Activated T-cell treated with anti-CD3 and anti-CD28 coated beads, Interleukin-2, amount 50 U/mL, for 4 hours (primary cell): ENCODE results near the gene THPO. TPM values are rescaled to one million over a fixed set of nuclear protein-coding genes. Genes with fewer than 3 reads are reported as not detected.

Source experiments
- ATAC-seq, 2 donors: fragments of 200-7000 bp; cut with Tn5 transposase; one replicate each; pipeline ENCODE4 v1.10.0; 2021
- DNase-seq: peaks from one replicate; pipeline ENCODE4 v3.0.0-alpha.2; 2020
- H3K27me3 Mint-ChIP-seq: one replicate; pipeline ENCODE4 v1.8.0; 2021; ENCODE audit warnings: low read depth, mixed read lengths
- H3K36me3 Mint-ChIP-seq: one replicate; pipeline ENCODE4 v1.8.0; 2022; ENCODE audit warnings: mixed read lengths; ENCODE audit not compliant: insufficient read depth
- H3K4me1 Mint-ChIP-seq: one replicate; pipeline ENCODE4 v1.8.0; 2021; ENCODE audit warnings: low read depth, mixed read lengths
- H3K4me3 Mint-ChIP-seq: one replicate; pipeline ENCODE4 v1.8.0; 2021; ENCODE audit warnings: mild to moderate bottlenecking, moderate library complexity, mixed read lengths
- H3K9me3 Mint-ChIP-seq: one replicate; pipeline ENCODE4 v1.8.0; 2021; ENCODE audit warnings: mixed read lengths
- total RNA-seq, 3 donors: library from RNA; stranded (reverse); gene quantifications; one replicate each; pipeline ENCODE4 v1.2.1, GENCODE V29; 2021

Gene THPO
- total RNA-seq, 3 donors from 2014 or later = not detected

DNA sequence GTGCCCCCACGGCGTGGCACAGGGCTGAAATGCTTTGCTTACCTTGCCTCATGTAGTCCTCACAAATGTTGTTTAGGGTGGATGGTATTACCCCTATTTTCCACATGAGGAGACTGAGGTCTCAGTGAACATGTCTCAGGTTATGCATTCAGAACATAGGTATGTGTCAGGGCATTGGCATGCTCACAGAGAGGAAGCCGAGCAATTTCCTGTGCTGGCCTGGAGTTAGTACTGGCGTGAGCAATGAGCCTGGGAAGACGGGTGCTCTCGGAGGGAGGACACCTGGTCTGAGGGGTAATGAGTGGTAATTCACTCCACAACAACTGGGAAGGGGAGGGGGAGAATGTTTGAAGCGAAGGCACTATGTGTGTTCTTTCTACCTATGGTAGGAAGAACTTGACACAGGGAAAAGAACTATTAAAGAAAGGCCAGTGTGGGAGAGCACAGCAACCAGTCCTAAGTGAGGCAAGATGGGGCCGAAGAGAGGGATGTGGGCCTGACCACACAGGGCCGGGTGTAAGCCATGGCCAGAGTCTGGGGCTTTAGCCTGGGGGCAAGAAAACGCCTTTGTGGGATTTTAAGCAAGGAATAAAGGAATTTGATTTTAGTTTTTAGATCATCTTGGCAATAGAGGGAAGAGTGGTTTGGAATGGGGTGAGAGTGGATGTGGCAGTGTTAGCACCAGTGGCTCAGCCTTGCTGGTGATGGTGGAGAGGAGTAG is 45.5 kb downstream of the THPO start:
- no peaks in the 10 kb centered on the region for H3K27me3 Mint-ChIP-seq
- H3K9me3 Mint-ChIP-seq = no peaks in the 10 kb centered on the region
- DNase-seq (no peak), ATAC-seq (no peak)
- H3K4me1 Mint-ChIP-seq = peaks cover 44% of the 10 kb centered on the region
- no peak overlapping the region for H3K4me3 Mint-ChIP-seq
- H3K36me3 Mint-ChIP-seq = peaks cover 63% of the 10 kb centered on the region

DNA sequence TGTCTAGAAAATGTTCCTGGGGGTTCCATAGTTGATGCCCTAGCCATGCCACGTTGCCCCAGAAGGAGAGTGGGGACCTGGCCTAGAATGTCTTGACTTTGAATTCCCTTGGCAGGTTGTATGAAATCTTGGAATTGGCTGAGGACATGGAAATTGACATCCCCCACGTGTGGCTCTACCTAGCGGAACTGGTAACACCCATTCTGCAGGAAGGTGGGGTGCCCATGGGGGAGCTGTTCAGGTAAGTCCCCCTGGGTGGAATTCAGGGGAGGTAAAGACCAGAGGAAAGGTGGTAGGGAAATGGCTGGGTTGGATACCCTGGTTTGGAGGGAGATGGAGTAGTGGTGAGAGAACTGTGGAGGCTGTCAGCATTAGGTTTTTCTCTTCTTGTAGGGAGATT is 49.5 kb downstream of the THPO start:
- Mint-ChIP-seq H3K9me3 (no peaks in the 10 kb centered on the region), H3K4me3 (no peak overlapping the region), H3K27me3 (no peaks in the 10 kb centered on the region), H3K36me3 (peaks cover 85% of the 10 kb centered on the region), H3K4me1 (peaks cover 28% of the 10 kb centered on the region)
- DNase-seq (no peak), ATAC-seq (no peak)

DNA sequence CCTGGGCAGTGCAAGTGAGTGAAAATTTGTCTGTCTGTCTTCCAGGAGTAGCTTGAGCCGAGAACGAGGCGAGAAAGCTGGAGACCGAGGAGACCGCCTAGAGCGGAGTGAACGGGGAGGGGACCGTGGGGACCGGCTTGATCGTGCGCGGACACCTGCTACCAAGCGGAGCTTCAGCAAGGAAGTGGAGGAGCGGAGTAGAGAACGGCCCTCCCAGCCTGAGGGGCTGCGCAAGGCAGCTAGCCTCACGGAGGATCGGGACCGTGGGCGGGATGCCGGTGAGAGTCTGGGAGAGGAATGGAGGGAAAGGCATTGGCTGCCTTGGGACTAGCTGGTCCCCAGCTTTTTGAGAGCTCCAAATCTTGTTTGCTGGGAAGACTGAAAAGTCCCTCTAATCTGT is 50.8 kb downstream of the THPO start:
- ATAC-seq (no peak), DNase-seq (no peak)
- Mint-ChIP-seq H3K9me3 (no peaks in the 10 kb centered on the region), H3K36me3 (peaks cover 79% of the 10 kb centered on the region), H3K4me1 (peaks cover 15% of the 10 kb centered on the region), H3K27me3 (no peaks in the 10 kb centered on the region), H3K4me3 (no peak overlapping the region)

DNA sequence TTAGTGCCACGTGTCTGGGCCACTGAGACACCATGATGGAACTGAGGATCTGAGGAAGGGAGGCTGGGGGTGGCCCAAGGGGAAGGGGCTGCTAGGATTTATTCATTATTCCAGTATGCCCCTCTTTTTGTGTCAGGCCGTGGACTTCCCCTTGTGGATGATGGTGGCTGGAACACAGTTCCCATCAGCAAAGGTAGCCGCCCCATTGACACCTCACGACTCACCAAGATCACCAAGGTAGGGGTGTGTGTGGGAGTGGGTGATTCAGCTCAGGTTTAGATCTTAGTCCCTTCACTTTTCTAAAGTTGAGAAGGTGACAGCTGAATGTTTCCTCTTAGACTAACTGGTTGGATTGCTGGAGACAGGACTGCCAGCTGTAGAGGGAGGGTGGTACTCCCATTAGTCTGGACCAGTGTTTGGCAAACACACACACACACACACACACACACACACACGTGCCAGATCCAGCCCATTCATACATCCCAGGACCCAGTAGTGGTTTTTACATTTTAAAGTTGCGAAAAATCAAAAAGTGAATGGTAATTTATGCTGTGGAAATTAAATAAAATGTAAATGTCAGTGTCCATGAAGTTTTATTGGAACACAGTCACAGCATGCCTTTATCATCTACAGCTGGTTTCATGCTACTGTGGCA is 52.2 kb downstream of the THPO start:
- ATAC-seq = peak; percentile 82 to 91
- Mint-ChIP-seq H3K4me1 (peaks cover 15% of the 10 kb centered on the region), H3K9me3 (no peaks in the 10 kb centered on the region), H3K36me3 (peaks cover 79% of the 10 kb centered on the region), H3K4me3 (no peak overlapping the region), H3K27me3 (no peaks in the 10 kb centered on the region)
- peak; percentile 39 for DNase-seq

DNA sequence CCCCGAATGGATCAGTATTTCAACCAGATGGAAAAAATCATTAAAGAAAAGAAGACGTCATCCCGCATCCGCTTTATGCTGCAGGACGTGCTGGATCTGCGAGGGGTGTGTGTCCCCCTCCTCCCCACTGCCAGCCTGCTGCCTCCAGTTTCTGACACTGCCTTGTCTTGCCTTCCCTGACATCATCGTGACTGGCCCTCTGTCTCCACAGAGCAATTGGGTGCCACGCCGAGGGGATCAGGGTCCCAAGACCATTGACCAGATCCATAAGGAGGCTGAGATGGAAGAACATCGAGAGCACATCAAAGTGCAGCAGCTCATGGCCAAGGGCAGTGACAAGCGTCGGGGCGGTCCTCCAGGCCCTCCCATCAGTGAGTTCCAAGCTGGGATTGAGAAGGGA is 52.7 kb downstream of the THPO start:
- DNase-seq (no peak), ATAC-seq (no peak)
- H3K9me3 Mint-ChIP-seq = no peaks in the 10 kb centered on the region
- H3K27me3 Mint-ChIP-seq = no peaks in the 10 kb centered on the region
- H3K4me1 Mint-ChIP-seq = peaks cover 15% of the 10 kb centered on the region
- H3K36me3 Mint-ChIP-seq = peaks cover 79% of the 10 kb centered on the region
- no peak overlapping the region for H3K4me3 Mint-ChIP-seq

DNA sequence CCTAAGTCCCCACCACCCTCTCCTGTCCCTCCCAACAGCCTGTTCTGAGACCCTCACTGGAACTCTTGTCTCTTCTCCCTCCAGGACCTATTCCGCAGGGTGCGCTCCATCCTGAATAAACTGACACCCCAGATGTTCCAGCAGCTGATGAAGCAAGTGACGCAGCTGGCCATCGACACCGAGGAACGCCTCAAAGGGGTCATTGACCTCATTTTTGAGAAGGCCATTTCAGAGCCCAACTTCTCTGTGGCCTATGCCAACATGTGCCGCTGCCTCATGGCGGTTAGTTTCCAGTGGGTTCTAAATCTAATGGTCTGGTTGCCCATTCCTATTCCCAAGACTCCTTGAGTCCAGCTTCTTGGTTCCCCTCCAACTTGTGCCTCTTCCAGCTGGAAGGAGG is 54.3 kb downstream of the THPO start:
- no peaks in the 10 kb centered on the region for H3K9me3 Mint-ChIP-seq
- no peak for DNase-seq
- H3K4me1 Mint-ChIP-seq = peaks cover 24% of the 10 kb centered on the region
- no peaks in the 10 kb centered on the region for H3K27me3 Mint-ChIP-seq
- no peak for ATAC-seq
- H3K36me3 Mint-ChIP-seq = peaks cover 71% of the 10 kb centered on the region
- H3K4me3 Mint-ChIP-seq = no peak overlapping the region

DNA sequence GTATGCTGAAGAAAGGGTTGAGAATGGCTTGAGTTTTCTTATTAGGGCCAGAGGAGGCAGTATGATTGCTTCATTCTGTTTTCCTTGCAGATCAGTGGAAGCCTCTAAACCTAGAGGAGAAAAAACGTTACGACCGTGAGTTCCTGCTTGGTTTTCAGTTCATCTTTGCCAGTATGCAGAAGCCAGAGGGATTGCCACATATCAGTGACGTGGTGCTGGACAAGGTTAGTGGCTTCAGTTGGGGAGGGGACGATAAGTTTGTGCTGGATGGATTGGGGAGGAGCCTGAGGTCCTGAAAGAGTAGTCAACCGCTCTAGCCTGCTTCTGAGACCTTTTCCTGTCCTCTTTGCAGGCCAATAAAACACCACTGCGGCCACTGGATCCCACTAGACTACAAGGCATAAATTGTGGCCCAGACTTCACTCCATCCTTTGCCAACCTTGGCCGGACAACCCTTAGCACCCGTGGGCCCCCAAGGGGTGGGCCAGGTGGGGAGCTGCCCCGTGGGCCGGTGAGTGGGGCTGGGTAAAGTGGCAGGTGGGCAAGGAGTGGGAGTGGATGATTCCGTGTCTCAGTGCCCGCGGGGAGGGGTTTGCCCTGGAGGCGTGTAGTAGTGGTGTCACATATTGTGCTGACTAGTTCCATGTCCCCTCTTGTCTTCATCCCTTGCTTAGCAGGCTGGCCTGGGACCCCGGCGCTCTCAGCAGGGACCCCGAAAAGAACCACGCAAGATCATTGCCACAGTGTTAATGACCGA is 55.1 kb downstream of the THPO start:
- Mint-ChIP-seq H3K4me3 (no peak overlapping the region), H3K4me1 (peaks cover 27% of the 10 kb centered on the region), H3K27me3 (no peaks in the 10 kb centered on the region), H3K36me3 (peaks cover 66% of the 10 kb centered on the region), H3K9me3 (no peaks in the 10 kb centered on the region)
- DNase-seq (no peak), ATAC-seq (no peak)

Other genes with a start within 250 kb of the THPO start
- 10 to 100 TPM; 91.7 to 94.5 (median 92.6) TPM for gene EIF2B5, start 242.8 kb downstream of the THPO start, total RNA-seq
- gene DVL3, start 222.8 kb downstream of the THPO start, total RNA-seq = 10 to 100 TPM; 38.7 to 46.4 (median 40.3) TPM
- gene AP2M1, start 203.4 kb downstream of the THPO start, total RNA-seq = 100 to 1,000 TPM; 242 to 255 (median 251) TPM
- gene ABCF3, start 192.0 kb downstream of the THPO start, total RNA-seq = 10 to 100 TPM; 79.7 to 91.2 (median 84.4) TPM
- under 1 TPM in 1 of 3 donors, not detected in 2; 0.16 TPM for gene VWA5B2, start 148.6 kb downstream of the THPO start, total RNA-seq
- 10 to 100 TPM; 89.9 to 93.7 (median 92.5) TPM for gene ALG3, start 129.2 kb downstream of the THPO start, total RNA-seq
- 10 to 100 TPM; 15.2 to 19.7 (median 18.1) TPM for gene EEF1AKMT4, start 128.5 kb downstream of the THPO start, total RNA-seq
- gene CAMK2N2, start 116.7 kb downstream of the THPO start, total RNA-seq = under 1 TPM; 0.34 to 0.53 (median 0.35) TPM
- gene ECE2, start 102.2 kb downstream of the THPO start, total RNA-seq = not detected
- gene PSMD2, start 79.0 kb downstream of the THPO start, total RNA-seq = 100 to 1,000 TPM; 497 to 520 (median 498) TPM
- gene EIF4G1, start 63.6 kb downstream of the THPO start, total RNA-seq = 1,000 to 10,000 TPM in 2 of 3 donors, 100 to 1,000 TPM in 1; 990 to 1,057 (median 1,007) TPM
- gene FAM131A, start 40.6 kb downstream of the THPO start, total RNA-seq = 1 to 10 TPM; 3.5 to 4.4 (median 3.7) TPM
- gene CLCN2, start 16.6 kb downstream of the THPO start, total RNA-seq = 1 to 10 TPM; 4.5 to 5.2 (median 5.0) TPM
- 100 to 1,000 TPM; 146 to 170 (median 165) TPM for gene POLR2H, start 16.5 kb downstream of the THPO start, total RNA-seq
- gene CHRD, start 1.8 kb upstream of the THPO start, total RNA-seq = under 1 TPM in 2 of 3 donors, not detected in 1; 0.11 to 0.33 TPM
- gene EPHB3, start 183.6 kb upstream of the THPO start, total RNA-seq = under 1 TPM in 1 of 3 donors, not detected in 2; 0.15 TPM